HepG2 (cell line): ENCODE data around the gene MAP1LC3A. TPM values are rescaled to one million over a fixed set of nuclear protein-coding genes. Genes with fewer than 3 reads are reported as not detected.
A peak's percentile ranks its signal among the peaks of the same experiment; 100 is the strongest.

Source experiments
- BHLHE40 ChIP-seq: IDR thresholded peaks from 2 replicates; pipeline ENCODE4 v1.6.1; 2011; ENCODE audit warnings: low read length, improper control_type of control experiment
- BRF2 ChIP-seq: sonication (generic); formaldehyde crosslinking; IDR thresholded peaks from 2 replicates; pipeline ENCODE4 v1.8.1; 2022; ENCODE audit warnings: mild to moderate bottlenecking, missing genetic modification reagents
- CBX1 ChIP-seq: IDR thresholded peaks from one replicate; pipeline ENCODE4 v1.6.1; 2016; ENCODE audit warnings: antibody characterized with exemption, low read depth
- CBX2 ChIP-seq, 2 experiments: fragments of 200-600 bp in 1 of 2; sonication (generic); formaldehyde crosslinking in 1 of 2; IDR thresholded peaks; 2 replicates each; pipeline versions ENCODE4 v1.7.0 to v1.8.1; 2018 to 2022; ENCODE audit warnings: low read depth in 2 of 2, low read length in 1 of 2, mild to moderate bottlenecking in 1 of 2, missing genetic modification reagents in 1 of 2
- CENPT ChIP-seq: sonication (generic); formaldehyde crosslinking; IDR thresholded peaks from 2 replicates; pipeline ENCODE4 v1.8.0; 2022; ENCODE audit warnings: low read depth, mild to moderate bottlenecking, moderate library complexity, missing genetic modification reagents
- DPF2 ChIP-seq: sonication (generic); formaldehyde crosslinking; IDR thresholded peaks from 2 replicates; pipeline ENCODE4 v1.4.0; 2020; ENCODE audit warnings: mild to moderate bottlenecking, low read depth, missing genetic modification reagents, borderline replicate concordance
- FOXK1 ChIP-seq: sonication (generic); formaldehyde crosslinking; IDR thresholded peaks from 2 replicates; pipeline ENCODE4 v1.4.0; 2020; ENCODE audit warnings: low read depth, missing genetic modification reagents, borderline replicate concordance
- GATAD2A ChIP-seq: IDR thresholded peaks from 2 replicates; pipeline ENCODE4 v1.6.1; 2016
- HIVEP1 ChIP-seq: sonication (generic); formaldehyde crosslinking; IDR thresholded peaks from 2 replicates; pipeline ENCODE4 v1.4.0; 2020; ENCODE audit warnings: mild to moderate bottlenecking, missing genetic modification reagents
- IKZF1 ChIP-seq: fragments of 450-650 bp; IDR thresholded peaks from 2 replicates; pipeline ENCODE4 v1.7.1; 2016
- IKZF4 ChIP-seq: sonication (generic); formaldehyde crosslinking; IDR thresholded peaks from 2 replicates; pipeline ENCODE4 v1.5.1; 2020; ENCODE audit warnings: borderline replicate concordance, mild to moderate bottlenecking, low read depth, missing genetic modification reagents; ENCODE audit errors: not compliant biosample characterization
- JUN ChIP-seq: sonication (generic); formaldehyde crosslinking; IDR thresholded peaks from 2 replicates; pipeline ENCODE4 v1.4.0; 2020; ENCODE audit warnings: mild to moderate bottlenecking, missing genetic modification reagents
- KAT8 ChIP-seq: IDR thresholded peaks from 2 replicates; pipeline ENCODE4 v1.6.1; 2016; ENCODE audit warnings: missing genetic modification reagents, missing compliant biosample characterization
- MNT ChIP-seq: fragments of 450-650 bp; IDR thresholded peaks from 2 replicates; pipeline ENCODE4 v1.6.1; 2016
- MTF2 ChIP-seq: sonication (generic); formaldehyde crosslinking; IDR thresholded peaks from 2 replicates; pipeline ENCODE4 v1.5.0; 2020; ENCODE audit warnings: missing genetic modification reagents, borderline replicate concordance
- RAD51 ChIP-seq: fragments of 450-650 bp; IDR thresholded peaks from 2 replicates; pipeline ENCODE4 v1.6.1; 2016; ENCODE audit warnings: borderline replicate concordance
- SP140L ChIP-seq: sonication (generic); formaldehyde crosslinking; IDR thresholded peaks from 2 replicates; pipeline ENCODE4 v1.4.0; 2020; ENCODE audit warnings: missing genetic modification reagents, borderline replicate concordance
- SP5 ChIP-seq: IDR thresholded peaks from 2 replicates; pipeline ENCODE4 v1.6.1; 2016; ENCODE audit warnings: low read depth, borderline replicate concordance
- SRSF9 ChIP-seq: fragments of 200-400 bp; formaldehyde crosslinking; IDR thresholded peaks from 2 replicates; pipeline ENCODE4 v1.6.1; 2018; ENCODE audit warnings: borderline replicate concordance, mild to moderate bottlenecking, low read depth, low read length; ENCODE audit not compliant: insufficient read depth, poor library complexity, severe bottlenecking
- TEAD3 ChIP-seq: optimal IDR thresholded peaks from 2 replicates; pipeline ENCODE3; 2016; ENCODE audit warnings: borderline replicate concordance
- ZC3H13 ChIP-seq: sonication (generic); formaldehyde crosslinking; IDR thresholded peaks from 2 replicates; pipeline ENCODE4 v1.8.1; 2023; ENCODE audit warnings: mild to moderate bottlenecking, missing genetic modification reagents, moderate library complexity
- ZGPAT ChIP-seq: IDR thresholded peaks from 2 replicates; pipeline ENCODE4 v1.6.1; 2016; ENCODE audit warnings: mild to moderate bottlenecking
- ZKSCAN8 ChIP-seq: IDR thresholded peaks from 2 replicates; pipeline ENCODE4 v1.6.1; 2016; ENCODE audit warnings: borderline replicate concordance, missing genetic modification reagents, missing compliant biosample characterization
- ZNF121 ChIP-seq: sonication (generic); formaldehyde crosslinking; IDR thresholded peaks from 2 replicates; pipeline ENCODE4 v1.5.0; 2020; ENCODE audit warnings: mild to moderate bottlenecking, missing genetic modification reagents
- ZNF367 ChIP-seq: sonication (generic); formaldehyde crosslinking; IDR thresholded peaks from 2 replicates; pipeline ENCODE4 v1.4.0; 2020; ENCODE audit warnings: missing genetic modification reagents, borderline replicate concordance
- ZNF605 ChIP-seq: sonication (generic); formaldehyde crosslinking; IDR thresholded peaks from 2 replicates; pipeline ENCODE4 v1.8.0; 2022; ENCODE audit warnings: mild to moderate bottlenecking, missing genetic modification reagents
- ZSCAN29 ChIP-seq: sonication (generic); formaldehyde crosslinking; conservative IDR thresholded peaks from 2 replicates; pipeline ENCODE4 v1.4.0; 2020; ENCODE audit warnings: mild to moderate bottlenecking, missing genetic modification reagents
- polyA plus RNA-seq, 8 experiments: library from polyadenylated mRNA; depleted of rRNA in 3 of 8; stranded (reverse) in 7 of 8; unstranded in 1 of 8; fragments of >200 nt; fragmentation: Illumina TruSeq in 4 of 8; extraction: Trizol in 4 of 8; gene quantifications; 2 replicates each; pipeline versions ENCODE4 v1.2.1 to v1.2.3, GENCODE V29; 2011 to 2016; ENCODE audit warnings: low read depth in 4 of 8, missing spikeins in 1 of 8, mixed read lengths in 1 of 8; ENCODE audit not compliant: insufficient read depth in 1 of 8
- total RNA-seq, 5 experiments: library from RNA; depleted of rRNA; stranded (reverse); fragments of >200 nt; fragmentation: Illumina TruSeq; extraction: Trizol; gene quantifications; 2 replicates each; pipeline ENCODE4 v1.2.3, GENCODE V29; 2016; ENCODE audit warnings: low read depth in 1 of 5

Gene MAP1LC3A
- total and polyA plus RNA-seq, 2 of the 13 experiments (the other 11 are each of a cell fraction or from before 2014, with no cell fraction given): not detected

GRCh38 chr20:34604980-34605788 is 46.7 kb downstream of the MAP1LC3A start (continued):
- TF ChIP-seq CENPT (CRISPR knock-in tag) (no peak), BRF2 (no peak), ZKSCAN8 (CRISPR knock-in tag) (peak; percentile 36; the same call in 1 of the 2 replicates), CBX1 (no peak), RAD51 (no peak), JUN (CRISPR knock-in tag) (no peak), TEAD3 (CRISPR knock-in tag) (peak; percentile 43), GATAD2A (CRISPR knock-in tag) (peak; percentile 86), SP140L (CRISPR knock-in tag) (no peak), ZSCAN29 (no peak), IKZF4 (CRISPR knock-in tag) (no peak), ZNF121 (CRISPR knock-in tag) (no peak), ZC3H13 (no peak), MTF2 (CRISPR knock-in tag) (no peak), FOXK1 (CRISPR knock-in tag) (peak; percentile 41; the same call in 1 of the 2 replicates), SP5 (no peak), ZNF367 (CRISPR knock-in tag) (no peak), MNT (no peak), KAT8 (CRISPR knock-in tag) (no peak), HIVEP1 (CRISPR knock-in tag) (no peak), IKZF1 (no peak), CBX2 (IDR thresholded peaks at IDR 0.05; ENCODE audit: low read depth, low read length) (no peak), CBX2 (CRISPR knock-in tag; IDR thresholded peaks at IDR 0.05; ENCODE audit: low read depth) (no peak), BHLHE40 (no peak), DPF2 (no peak), ZNF605 (CRISPR knock-in tag) (peak; percentile 35; the same call in 1 of the 2 replicates), ZGPAT (CRISPR knock-in tag) (no peak), SRSF9 (no peak)
